SU-DHL-6 (cell line): ENCODE results near the gene PNLIPRP3.

Source experiments
- H2AFZ ChIP-seq: fragments of 200-600 bp; sonication (generic); 2 replicates; pipeline ENCODE4 v1.6.1; 2014; ENCODE audit warnings: low read depth, mild to moderate bottlenecking, moderate library complexity, mixed read lengths, antibody characterized with exemption, low read length; ENCODE audit not compliant: severe bottlenecking
- H3F3A ChIP-seq: fragments of 200-600 bp; shearing (Covaris generic); 2 replicates; pipeline ENCODE4 v1.6.0; 2016; ENCODE audit warnings: antibody characterized with exemption, mild to moderate bottlenecking; ENCODE audit not compliant: insufficient read depth
- H3K27ac ChIP-seq: fragments of 200-600 bp; sonication (generic); 2 replicates; pipeline ENCODE4 v1.5.1; 2016; ENCODE audit warnings: low read depth, mild to moderate bottlenecking, low read length, moderate library complexity, mixed read lengths
- H3K27me3 ChIP-seq: fragments of 200-600 bp; sonication (generic), shearing (Covaris generic); 2 replicates; pipeline ENCODE4 v1.6.0; 2014; ENCODE audit warnings: mild to moderate bottlenecking, low read length
- H3K36me3 ChIP-seq: fragments of 200-600 bp; sonication (generic); 2 replicates; pipeline ENCODE4 v1.6.1; 2014; ENCODE audit warnings: mild to moderate bottlenecking, low read length, mixed read lengths
- H3K4me2 ChIP-seq: fragments of 300-600, 200-600 bp; shearing (Covaris generic), sonication (generic); 2 replicates; pipeline ENCODE4 v1.6.0; 2014; ENCODE audit warnings: low read length, low read depth, mild to moderate bottlenecking; ENCODE audit not compliant: poor library complexity, severe bottlenecking
- H3K4me3 ChIP-seq: fragments of 200-600 bp; sonication (generic); 2 replicates; pipeline ENCODE4 v1.5.1; 2014; ENCODE audit warnings: antibody characterized with exemption, low read length, mild to moderate bottlenecking, mixed read lengths; ENCODE audit not compliant: insufficient read depth, poor library complexity, severe bottlenecking
- H3K79me2 ChIP-seq: fragments of 200-600 bp; sonication (generic); 2 replicates; pipeline ENCODE4 v1.6.1; 2014; ENCODE audit warnings: mild to moderate bottlenecking, low read length, moderate library complexity; ENCODE audit not compliant: insufficient read depth
- H3K9ac ChIP-seq: fragments of 200-600 bp; sonication (generic); 2 replicates; pipeline ENCODE4 v1.7.0; 2014; ENCODE audit warnings: mild to moderate bottlenecking, low read length
- H3K9me2 ChIP-seq: fragments of 200-600 bp; sonication (generic); replicated peaks from 2 replicates; pipeline ENCODE4 v1.6.1; 2014; ENCODE audit warnings: low read length; ENCODE audit not compliant: insufficient read depth
- H3K9me3 ChIP-seq: fragments of 200-600 bp; sonication (generic); 2 replicates; pipeline ENCODE4 v1.6.1; 2014; ENCODE audit warnings: low read length, mixed read lengths; ENCODE audit not compliant: insufficient read depth
- H4K20me1 ChIP-seq: fragments of 200-600 bp; sonication (generic); 2 replicates; pipeline ENCODE4 v1.6.1; 2014; ENCODE audit warnings: low read depth, mild to moderate bottlenecking, antibody characterized with exemption, low read length, moderate library complexity, mixed read lengths
- CTCF ChIP-seq: fragments of 200-600 bp; sonication (generic); IDR thresholded peaks from one replicate; pipeline ENCODE4 v1.5.1; 2017; ENCODE audit warnings: antibody characterized with exemption, mild to moderate bottlenecking, low read length, moderate library complexity; ENCODE audit not compliant: insufficient read depth, poor library complexity, severe bottlenecking
- EZH2phosphoT487 ChIP-seq: fragments of 200-600 bp; sonication (generic), shearing (Covaris generic); conservative IDR thresholded peaks from 2 replicates; pipeline ENCODE4 v1.6.1; 2018; ENCODE audit warnings: mild to moderate bottlenecking, antibody characterized with exemption, low read length, moderate library complexity, mixed read lengths

Gene PNLIPRP3

GRCh38 chr10:116511365-116511764, 83.7 kb downstream of the PNLIPRP3 start:
- H3K36me3 ChIP-seq = no peaks in the 10 kb centered on the region
- no peak overlapping the region for H3K27ac ChIP-seq
- H3K9me2 ChIP-seq = no peaks in the 10 kb centered on the region
- H4K20me1 ChIP-seq = no peaks in the 10 kb centered on the region
- H3F3A ChIP-seq = no peaks in the 10 kb centered on the region
- H3K4me2 ChIP-seq = no peak overlapping the region
- no peak overlapping the region for H3K4me3 ChIP-seq
- no peak overlapping the region for H2AFZ ChIP-seq
- no peak overlapping the region for H3K9ac ChIP-seq
- H3K79me2 ChIP-seq = no peaks in the 10 kb centered on the region
- H3K27me3 ChIP-seq = no peaks in the 10 kb centered on the region
- no peak for TF ChIP-seq EZH2phosphoT487
- no peak for TF ChIP-seq CTCF
- no peaks in the 10 kb centered on the region for H3K9me3 ChIP-seq

GRCh38 chr10:116521424-116522290, 94.0 kb downstream of the PNLIPRP3 start:
- Histone ChIP-seq H3K9me2 (no peaks in the 10 kb centered on the region), H3K79me2 (no peaks in the 10 kb centered on the region), H2AFZ (no peak overlapping the region), H3K4me3 (no peak overlapping the region), H3K27ac (no peak overlapping the region), H3K9me3 (no peaks in the 10 kb centered on the region), H3K9ac (no peak overlapping the region), H3K27me3 (no peaks in the 10 kb centered on the region), H3F3A (no peaks in the 10 kb centered on the region), H3K4me2 (no peak overlapping the region), H4K20me1 (no peaks in the 10 kb centered on the region), H3K36me3 (no peaks in the 10 kb centered on the region)
- no peak for TF ChIP-seq EZH2phosphoT487
- peak; percentile 54 for TF ChIP-seq CTCF

GRCh38 chr10:116522803-116523381, 95.2 kb downstream of the PNLIPRP3 start:
- Histone ChIP-seq H4K20me1 (no peaks in the 10 kb centered on the region), H3K9me2 (no peaks in the 10 kb centered on the region), H3K79me2 (no peaks in the 10 kb centered on the region), H3K4me2 (no peak overlapping the region), H3K27ac (no peak overlapping the region), H3K36me3 (no peaks in the 10 kb centered on the region), H3K9me3 (no peaks in the 10 kb centered on the region), H3K4me3 (no peak overlapping the region), H3K9ac (no peak overlapping the region), H3F3A (no peaks in the 10 kb centered on the region), H3K27me3 (no peaks in the 10 kb centered on the region), H2AFZ (no peak overlapping the region)
- TF ChIP-seq EZH2phosphoT487 (no peak), CTCF (no peak)
